A549 treated with Hydrocortisone at 1 μM for 4 hours (cell line): ENCODE results near the gene UBR3. TPM values are rescaled to one million over a fixed set of nuclear protein-coding genes. Genes with fewer than 3 reads are reported as not detected.

Source experiments
- total RNA-seq: library from RNA; stranded (reverse); fragments of 200-300 nt; extraction: Qiagen RNA extraction; gene quantifications from 5 replicates; pipeline ENCODE4 v1.2.3, GENCODE V29; 2022

Gene UBR3, protein sequence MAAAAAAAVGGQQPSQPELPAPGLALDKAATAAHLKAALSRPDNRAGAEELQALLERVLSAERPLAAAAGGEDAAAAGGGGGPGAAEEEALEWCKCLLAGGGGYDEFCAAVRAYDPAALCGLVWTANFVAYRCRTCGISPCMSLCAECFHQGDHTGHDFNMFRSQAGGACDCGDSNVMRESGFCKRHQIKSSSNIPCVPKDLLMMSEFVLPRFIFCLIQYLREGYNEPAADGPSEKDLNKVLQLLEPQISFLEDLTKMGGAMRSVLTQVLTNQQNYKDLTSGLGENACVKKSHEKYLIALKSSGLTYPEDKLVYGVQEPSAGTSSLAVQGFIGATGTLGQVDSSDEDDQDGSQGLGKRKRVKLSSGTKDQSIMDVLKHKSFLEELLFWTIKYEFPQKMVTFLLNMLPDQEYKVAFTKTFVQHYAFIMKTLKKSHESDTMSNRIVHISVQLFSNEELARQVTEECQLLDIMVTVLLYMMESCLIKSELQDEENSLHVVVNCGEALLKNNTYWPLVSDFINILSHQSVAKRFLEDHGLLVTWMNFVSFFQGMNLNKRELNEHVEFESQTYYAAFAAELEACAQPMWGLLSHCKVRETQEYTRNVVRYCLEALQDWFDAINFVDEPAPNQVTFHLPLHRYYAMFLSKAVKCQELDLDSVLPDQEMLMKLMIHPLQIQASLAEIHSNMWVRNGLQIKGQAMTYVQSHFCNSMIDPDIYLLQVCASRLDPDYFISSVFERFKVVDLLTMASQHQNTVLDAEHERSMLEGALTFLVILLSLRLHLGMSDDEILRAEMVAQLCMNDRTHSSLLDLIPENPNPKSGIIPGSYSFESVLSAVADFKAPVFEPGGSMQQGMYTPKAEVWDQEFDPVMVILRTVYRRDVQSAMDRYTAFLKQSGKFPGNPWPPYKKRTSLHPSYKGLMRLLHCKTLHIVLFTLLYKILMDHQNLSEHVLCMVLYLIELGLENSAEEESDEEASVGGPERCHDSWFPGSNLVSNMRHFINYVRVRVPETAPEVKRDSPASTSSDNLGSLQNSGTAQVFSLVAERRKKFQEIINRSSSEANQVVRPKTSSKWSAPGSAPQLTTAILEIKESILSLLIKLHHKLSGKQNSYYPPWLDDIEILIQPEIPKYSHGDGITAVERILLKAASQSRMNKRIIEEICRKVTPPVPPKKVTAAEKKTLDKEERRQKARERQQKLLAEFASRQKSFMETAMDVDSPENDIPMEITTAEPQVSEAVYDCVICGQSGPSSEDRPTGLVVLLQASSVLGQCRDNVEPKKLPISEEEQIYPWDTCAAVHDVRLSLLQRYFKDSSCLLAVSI (N-terminal part only)
- 8.0 to 11.8 TPM (median 9.3 TPM) in 5 replicates for total RNA-seq

DNA sequence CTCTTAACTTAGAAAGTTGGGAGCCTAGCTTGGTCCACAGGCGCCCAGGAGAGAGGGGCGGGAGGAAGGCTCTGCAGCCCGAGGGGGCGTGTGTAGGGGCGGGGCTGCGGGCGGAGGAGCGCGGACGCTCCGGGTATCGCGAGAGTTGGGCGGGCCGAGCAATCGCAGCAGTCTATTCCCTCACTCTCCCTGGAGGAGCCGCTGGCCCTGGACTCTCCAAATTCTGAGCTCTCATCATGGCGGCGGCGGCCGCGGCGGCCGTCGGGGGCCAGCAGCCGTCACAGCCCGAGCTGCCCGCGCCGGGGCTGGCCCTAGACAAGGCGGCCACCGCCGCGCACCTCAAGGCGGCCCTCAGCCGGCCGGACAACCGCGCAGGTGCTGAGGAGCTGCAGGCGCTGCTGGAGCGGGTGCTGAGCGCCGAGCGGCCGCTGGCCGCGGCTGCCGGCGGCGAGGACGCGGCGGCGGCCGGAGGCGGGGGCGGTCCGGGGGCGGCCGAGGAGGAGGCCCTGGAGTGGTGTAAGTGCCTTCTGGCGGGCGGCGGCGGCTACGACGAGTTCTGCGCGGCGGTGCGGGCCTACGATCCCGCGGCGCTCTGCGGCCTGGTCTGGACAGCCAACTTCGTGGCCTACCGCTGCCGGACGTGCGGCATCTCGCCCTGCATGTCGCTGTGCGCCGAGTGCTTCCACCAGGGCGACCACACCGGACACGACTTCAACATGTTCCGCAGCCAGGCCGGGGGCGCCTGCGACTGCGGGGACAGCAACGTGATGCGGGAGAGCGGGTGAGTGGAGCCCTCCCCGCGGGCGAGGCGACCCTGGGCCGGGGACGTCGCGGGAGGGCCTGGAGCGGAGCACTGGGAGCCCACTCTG is at the start of gene UBR3:
TSS of gene UBR3 (plus strand) at position 183 of the 869 bp plus-strand sequence. CDS start at position 237, 54 bp downstream.

DNA sequence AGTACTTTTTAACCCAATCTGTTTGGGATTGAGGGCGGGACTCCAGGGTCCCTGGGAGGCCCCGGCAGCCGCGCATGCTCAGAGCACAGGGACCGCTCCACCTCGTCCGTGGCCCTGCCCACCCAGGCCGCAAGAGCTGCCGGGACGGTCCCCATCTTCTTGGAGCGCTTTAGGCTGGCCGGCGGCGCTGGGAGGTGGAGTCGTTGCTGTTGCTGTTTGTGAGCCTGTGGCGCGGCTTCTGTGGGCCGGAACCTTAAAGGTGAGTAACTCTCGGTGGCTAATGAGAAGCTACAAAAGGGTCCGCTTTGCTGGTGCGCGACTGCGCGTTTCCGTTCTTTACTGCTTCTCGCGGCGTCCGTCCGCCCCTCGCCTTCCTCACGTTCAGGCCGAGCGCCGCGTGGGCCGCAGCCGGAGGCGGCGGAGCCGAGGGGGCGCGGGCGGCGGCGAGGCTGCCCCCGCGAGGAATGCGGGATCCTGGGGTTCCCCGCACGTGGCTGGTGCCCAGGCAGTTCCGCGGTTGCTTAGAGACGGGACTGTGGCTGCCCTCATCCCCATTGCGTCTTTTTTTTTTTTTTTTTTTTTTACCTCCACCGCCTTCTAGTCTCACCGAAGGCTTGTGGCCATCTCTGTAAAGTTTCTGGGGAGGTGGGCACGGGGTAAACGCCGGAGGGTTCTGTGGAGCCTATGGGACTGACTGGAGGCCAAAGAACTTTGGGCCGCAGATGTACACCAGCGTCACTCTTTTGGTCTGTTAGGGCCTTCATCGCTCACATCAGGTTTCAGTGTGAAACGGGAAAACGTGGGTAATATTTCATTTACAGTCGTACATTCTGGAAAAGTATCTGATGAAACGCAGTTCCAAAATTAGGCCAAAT is 28.3 kb upstream of the UBR3 start, which contains the start of gene SSB:
TSS of gene SSB (plus strand) at position 154 of the 875 bp plus-strand sequence. CDS start 2,090 bp downstream, outside the sequence.

DNA sequence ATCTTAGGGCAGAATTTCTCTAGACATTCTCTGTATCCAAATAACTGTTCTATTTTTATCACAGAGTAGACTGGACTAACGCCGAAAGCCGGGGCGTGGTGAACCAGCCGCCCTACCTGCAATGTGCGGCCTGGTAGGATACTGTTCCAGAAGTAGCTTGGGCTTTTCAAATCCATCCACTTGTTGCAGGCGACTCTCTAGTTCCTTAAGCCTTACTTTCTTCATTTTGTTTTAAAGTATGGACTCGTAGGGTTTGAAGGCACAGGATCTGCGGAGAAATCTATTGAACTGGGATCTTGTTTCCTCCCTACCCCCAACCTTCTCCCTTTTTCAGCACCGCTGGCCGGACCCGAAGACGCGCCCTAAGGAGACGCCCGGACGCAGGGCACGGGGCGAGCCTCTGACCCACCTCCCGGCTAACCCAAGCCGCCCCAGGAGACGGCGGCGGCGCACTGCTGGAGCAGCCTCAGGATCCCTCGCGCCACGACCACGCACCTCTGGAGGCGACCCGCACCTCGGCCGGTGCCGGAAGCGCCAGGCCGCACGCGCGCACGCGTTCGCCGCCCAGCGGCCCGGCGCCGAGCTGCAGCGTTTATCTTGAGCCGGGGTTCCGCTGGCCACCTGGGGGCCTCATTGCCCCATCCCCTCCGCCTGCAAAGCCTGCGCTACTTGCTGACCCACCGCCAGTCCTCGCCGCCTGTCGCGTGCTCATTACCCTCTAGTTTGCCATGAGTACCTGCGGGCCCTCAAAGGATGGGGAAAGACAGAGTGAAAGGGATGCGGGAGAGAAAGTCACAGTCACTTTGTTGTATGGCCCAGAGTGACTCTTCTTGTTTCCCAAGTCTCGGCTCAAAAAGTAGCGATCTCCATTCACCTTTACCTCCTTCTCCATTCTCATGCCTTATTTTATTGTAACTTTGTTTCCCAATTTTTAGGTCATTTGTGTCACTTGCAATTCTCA is 2.6 kb upstream of the UBR3 start, which contains the start of gene METTL5:
TSS of gene METTL5 (minus strand) at position 533 of the 961 bp plus-strand sequence. CDS start at position 225, 308 bp downstream.

Other genes starting within 250 kb of the UBR3 start
- 29.2 to 54.8 TPM (median 37.4 TPM) in 5 replicates for gene PPIG, start 243.1 kb upstream of the UBR3 start, total RNA-seq
- 0.30 to 0.44 TPM (median 0.33 TPM) in 5 replicates for gene CFAP210, start 133.0 kb upstream of the UBR3 start, total RNA-seq
- 1.7 to 3.8 TPM (median 3.0 TPM) in 5 replicates for gene PHOSPHO2, start 133.0 kb upstream of the UBR3 start, total RNA-seq
- 4.3 to 10.7 TPM (median 7.2 TPM) in 5 replicates for gene KLHL23, start 93.6 kb upstream of the UBR3 start, total RNA-seq
- 123 to 175 TPM (median 135 TPM) in 5 replicates for gene SSB, start 28.6 kb upstream of the UBR3 start, total RNA-seq
- gene METTL5, start 2.5 kb upstream of the UBR3 start, total RNA-seq = 67.1 to 80.3 TPM (median 72.5 TPM) in 5 replicates